Measurements from ENCODE around the gene PSMC3IP. TPM values are rescaled to one million over a fixed set of nuclear protein-coding genes. Genes with fewer than 3 reads are reported as not detected.
A peak's percentile ranks its signal among the peaks of the same experiment; 100 is the strongest.

Gene PSMC3IP
- total RNA-seq, 1 donor from 2014 or later, result 10.8 TPM

GRCh38 chr17:42566883-42567573 is 10.5 kb downstream of the PSMC3IP start, which contains the start of gene MLX:
Gene MLX (plus strand): TSS chr17:42567100. CDS start chr17:42567125, 25 bp downstream.
- Mint-ChIP-seq H3K27ac (peak within 1 kb of the TSS; percentile 95), H3K36me3 (ENCODE audit: low read depth) (peaks cover 69% of the 10 kb centered on the region), H3K27me3 (no peaks in the 10 kb centered on the region), H3K4me1 (peaks cover 35% of the 10 kb centered on the region), H3K4me3 (peak within 1 kb of the TSS; percentile 98), H3K9me3 (no peaks in the 10 kb centered on the region)
- POLR2A ChIA-PET, result interaction anchor here (0.6 to 4.7 kb wide), 18 partner anchors 10 to 801 kb away, joined by 3 to 62 read pairs (median 4); partner anchors contain the start of genes BECN1, NAGLU, PSMC3IP and PSME3
- DNase-seq, result peak; percentile 90
- TF ChIP-seq CTCF (IDR thresholded peaks at IDR 0.05), result no peak
- CTCF ChIA-PET, result interaction anchor here (1.0 to 1.4 kb wide), 2 partner anchors 11 to 19 kb away, joined by 4 read pairs; partner anchors contain the start of gene PSMC3IP
- peak; percentile 83 for ATAC-seq (ENCODE audit: low read depth)
- intact Hi-C loops (cut with micrococcal nuclease), result loop anchor here (1.0 kb wide), 2 partner anchors 10 to 31 kb away; partner anchors contain the start of genes NAGLU and PSMC3IP

GRCh38 chr17:42566215-42566882 is 11.2 kb downstream of the PSMC3IP start:
- Mint-ChIP-seq H3K4me1 (peaks cover 42% of the 10 kb centered on the region), H3K9me3 (no peaks in the 10 kb centered on the region), H3K27me3 (no peaks in the 10 kb centered on the region), H3K4me3 (peak overlapping the region; percentile 98), H3K36me3 (ENCODE audit: low read depth) (peaks cover 67% of the 10 kb centered on the region), H3K27ac (peak overlapping the region; percentile 95)
- intact Hi-C loops (cut with micrococcal nuclease), result no loop called here
- DNase-seq, result no peak
- no peak for TF ChIP-seq CTCF (IDR thresholded peaks at IDR 0.05)
- no peak for ATAC-seq (ENCODE audit: low read depth)
- ChIA-PET POLR2A (interaction anchor here (0.8 to 4.7 kb wide), 11 partner anchors 11 to 749 kb away, joined by 3 to 62 read pairs (median 7); partner anchors contain the start of genes BECN1, NAGLU, PSMC3IP and STAT3), CTCF (no interaction called here)

GRCh38 chr17:42565523-42566214 is 11.9 kb downstream of the PSMC3IP start:
- peak overlapping the region; percentile 98 for H3K4me3 Mint-ChIP-seq
- peaks cover 44% of the 10 kb centered on the region for H3K4me1 Mint-ChIP-seq
- no peak for TF ChIP-seq CTCF (IDR thresholded peaks at IDR 0.05)
- ATAC-seq (ENCODE audit: low read depth) (no peak), DNase-seq (no peak)
- H3K36me3 Mint-ChIP-seq (ENCODE audit: low read depth), result peaks cover 61% of the 10 kb centered on the region
- no peaks in the 10 kb centered on the region for H3K27me3 Mint-ChIP-seq
- H3K9me3 Mint-ChIP-seq, result no peaks in the 10 kb centered on the region
- ChIA-PET CTCF (interaction anchor here (0.9 kb wide), 1 partner anchor 13 kb away, joined by 3 read pairs; no protein-coding TSS in a partner anchor), POLR2A (interaction anchor here (0.6 to 4.7 kb wide), 6 partner anchors 11 to 259 kb away, joined by 5 to 62 read pairs (median 20); partner anchors contain the start of genes BECN1, NAGLU and PSMC3IP)
- intact Hi-C loops (cut with micrococcal nuclease), result no loop called here
- H3K27ac Mint-ChIP-seq, result no peak overlapping the region

- H3K4me1 Mint-ChIP-seq, result peaks cover 45% of the 10 kb centered on the region
- TF ChIP-seq CTCF (IDR thresholded peaks at IDR 0.05), result no peak
- intact Hi-C loops (cut with micrococcal nuclease), result no loop called here
- DNase-seq, result no peak
- POLR2A ChIA-PET, result interaction anchor here (0.6 to 4.7 kb wide), 6 partner anchors 10 to 796 kb away, joined by 4 to 62 read pairs (median 8); partner anchors contain the start of gene PSMC3IP
- H3K27ac Mint-ChIP-seq, result no peak overlapping the region
- CTCF ChIA-PET, result interaction anchor here (0.9 to 1.0 kb wide), 2 partner anchors 13 to 14 kb away, joined by 3 read pairs; partner anchors contain the start of gene PSMC3IP
- no peaks in the 10 kb centered on the region for H3K9me3 Mint-ChIP-seq
- H3K36me3 Mint-ChIP-seq (ENCODE audit: low read depth), result peaks cover 54% of the 10 kb centered on the region
- H3K4me3 Mint-ChIP-seq, result no peak overlapping the region
- H3K27me3 Mint-ChIP-seq, result no peaks in the 10 kb centered on the region
- ATAC-seq (ENCODE audit: low read depth), result no peak
Measured at GRCh38 chr17:42564815-42565522, 12.6 kb downstream of the PSMC3IP start.
